ENCODE measurements around the gene PTCH1. TPM values are rescaled to one million over a fixed set of nuclear protein-coding genes. Genes with fewer than 3 reads are reported as not detected.

The PTCH1 gene
- total RNA-seq, 4 donors from 2014 or later = 4.2 to 6.9 (median 5.2) TPM

DNA sequence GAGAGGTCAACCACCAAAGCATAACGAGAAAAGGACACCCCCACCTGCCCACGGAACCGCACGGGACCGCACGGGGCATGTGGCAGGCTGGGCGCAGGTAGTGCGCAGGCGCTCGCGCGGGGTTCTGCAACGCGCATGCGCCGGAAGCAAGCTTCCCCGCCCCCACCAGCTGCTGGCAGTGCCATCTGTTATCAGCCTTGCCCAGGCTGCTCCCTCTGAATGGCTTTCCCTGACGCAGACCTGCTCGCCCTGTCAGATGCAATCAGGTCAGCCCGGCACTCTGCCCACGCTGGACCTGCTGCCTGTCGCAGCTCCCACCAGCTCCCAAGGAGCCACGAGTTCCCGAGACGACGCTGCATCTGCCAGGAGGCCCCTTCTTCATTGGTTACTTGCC, 22.8 kb downstream of the PTCH1 start:
- no peak for ATAC-seq
- DNase-seq = no peak
- in situ Hi-C loops (cut with MboI; ENCODE audit: low sequenced_read_pairs in 4 of 4) = no loop called here
- H3K9me3 ChIP-seq = no peaks in the 10 kb centered on the region
- intact Hi-C loops (cut with DNase I; ENCODE audit: low total_unique reads) = no loop called here
- TF ChIP-seq POLR2A (IDR thresholded peaks at IDR 0.05) = no peak
- TF ChIP-seq, protein P1, sequence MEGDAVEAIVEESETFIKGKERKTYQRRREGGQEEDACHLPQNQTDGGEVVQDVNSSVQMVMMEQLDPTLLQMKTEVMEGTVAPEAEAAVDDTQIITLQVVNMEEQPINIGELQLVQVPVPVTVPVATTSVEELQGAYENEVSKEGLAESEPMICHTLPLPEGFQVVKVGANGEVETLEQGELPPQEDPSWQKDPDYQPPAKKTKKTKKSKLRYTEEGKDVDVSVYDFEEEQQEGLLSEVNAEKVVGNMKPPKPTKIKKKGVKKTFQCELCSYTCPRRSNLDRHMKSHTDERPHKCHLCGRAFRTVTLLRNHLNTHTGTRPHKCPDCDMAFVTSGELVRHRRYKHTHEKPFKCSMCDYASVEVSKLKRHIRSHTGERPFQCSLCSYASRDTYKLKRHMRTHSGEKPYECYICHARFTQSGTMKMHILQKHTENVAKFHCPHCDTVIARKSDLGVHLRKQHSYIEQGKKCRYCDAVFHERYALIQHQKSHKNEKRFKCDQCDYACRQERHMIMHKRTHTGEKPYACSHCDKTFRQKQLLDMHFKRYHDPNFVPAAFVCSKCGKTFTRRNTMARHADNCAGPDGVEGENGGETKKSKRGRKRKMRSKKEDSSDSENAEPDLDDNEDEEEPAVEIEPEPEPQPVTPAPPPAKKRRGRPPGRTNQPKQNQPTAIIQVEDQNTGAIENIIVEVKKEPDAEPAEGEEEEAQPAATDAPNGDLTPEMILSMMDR (IDR thresholded peaks at IDR 0.05 in 4 of 5, conservative IDR thresholded peaks at IDR 0.05 in 1 of 5) = no peak
- no peaks in the 10 kb centered on the region for H3K4me1 ChIP-seq
- H3K36me3 ChIP-seq = no peaks in the 10 kb centered on the region
- no peak overlapping the region for H3K27ac ChIP-seq
- no peak overlapping the region for H3K4me3 ChIP-seq
- H3K27me3 ChIP-seq = no peaks in the 10 kb centered on the region

DNA sequence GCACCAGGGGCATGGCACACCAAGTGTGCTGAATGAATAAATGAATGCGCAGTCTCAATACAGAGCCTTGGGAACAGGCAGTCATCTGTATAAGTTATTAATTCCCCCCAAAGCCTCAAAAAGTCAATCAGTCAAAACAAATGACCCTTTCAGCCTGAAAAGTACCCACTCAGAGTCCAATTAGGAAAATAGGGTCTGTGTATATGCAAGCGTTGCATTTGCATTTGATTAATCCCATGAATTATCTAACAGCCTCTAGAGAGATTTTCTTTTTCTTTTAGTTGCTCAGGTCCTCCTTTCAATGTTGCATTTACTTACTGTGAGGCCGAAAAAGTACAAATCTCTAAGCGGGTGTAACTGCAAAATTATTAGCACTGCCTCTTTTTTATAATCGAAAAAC, 23.4 kb downstream of the PTCH1 start:
- in situ Hi-C loops (cut with MboI; ENCODE audit: low sequenced_read_pairs in 4 of 4) (no loop called here), intact Hi-C loops (cut with DNase I; ENCODE audit: low total_unique reads) (no loop called here)
- Histone ChIP-seq H3K27me3 (no peaks in the 10 kb centered on the region), H3K36me3 (no peaks in the 10 kb centered on the region), H3K4me3 (no peak overlapping the region), H3K4me1 (no peaks in the 10 kb centered on the region), H3K27ac (no peak overlapping the region), H3K9me3 (no peaks in the 10 kb centered on the region)
- TF ChIP-seq, protein P1 (IDR thresholded peaks at IDR 0.05 in 4 of 5, conservative IDR thresholded peaks at IDR 0.05 in 1 of 5) = no peak
- no peak for TF ChIP-seq POLR2A (IDR thresholded peaks at IDR 0.05)
- DNase-seq (no peak), ATAC-seq (no peak)

DNA sequence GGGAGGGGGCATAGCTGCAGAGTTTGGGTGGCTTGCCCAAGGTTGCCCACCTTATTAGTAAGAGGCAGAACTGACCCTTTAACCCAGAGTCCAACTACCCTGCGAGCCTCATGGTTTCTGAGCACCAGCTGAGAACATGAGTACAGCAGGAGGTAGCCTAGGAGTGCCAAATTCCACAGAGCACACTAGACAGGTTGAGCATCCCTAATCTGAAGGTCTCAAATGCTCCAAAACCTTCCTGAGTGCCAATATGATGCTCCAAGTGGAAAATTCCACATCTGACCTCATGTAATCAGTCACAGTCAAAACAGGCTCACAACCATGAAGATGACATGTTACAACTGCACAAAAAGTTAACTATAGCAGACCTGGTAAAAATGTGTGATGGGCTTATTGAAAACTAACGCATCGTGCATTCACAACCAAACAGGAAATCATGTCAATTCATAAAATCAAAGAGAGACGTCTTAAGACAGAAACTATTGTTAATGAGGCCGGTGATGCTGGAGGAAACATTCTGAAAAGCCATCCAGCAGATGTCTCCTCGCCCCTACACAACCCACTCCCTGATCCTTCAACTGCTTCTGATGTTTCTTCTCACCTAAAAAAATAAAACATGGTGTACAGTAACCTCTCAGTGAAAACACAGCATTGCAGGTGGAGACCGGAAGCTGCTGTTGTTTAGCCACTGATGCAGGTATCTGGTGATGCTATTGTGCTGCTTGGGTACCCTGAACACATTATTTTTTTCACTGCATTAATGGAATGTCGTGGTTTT, 25.0 kb downstream of the PTCH1 start:
- TF ChIP-seq, protein P1 (IDR thresholded peaks at IDR 0.05 in 4 of 5, conservative IDR thresholded peaks at IDR 0.05 in 1 of 5) = no peak
- no peak for TF ChIP-seq POLR2A (IDR thresholded peaks at IDR 0.05)
- DNase-seq = no peak
- H3K36me3 ChIP-seq = no peaks in the 10 kb centered on the region
- in situ Hi-C loops (cut with MboI; ENCODE audit: low sequenced_read_pairs in 4 of 4) (no loop called here), intact Hi-C loops (cut with DNase I; ENCODE audit: low total_unique reads) (no loop called here)
- H3K27ac ChIP-seq = no peak overlapping the region
- no peaks in the 10 kb centered on the region for H3K27me3 ChIP-seq
- H3K4me3 ChIP-seq = no peak overlapping the region
- no peaks in the 10 kb centered on the region for H3K9me3 ChIP-seq
- no peak for ATAC-seq
- H3K4me1 ChIP-seq = peaks cover 0 to 3% of the 10 kb centered on the region in 2 donors

DNA sequence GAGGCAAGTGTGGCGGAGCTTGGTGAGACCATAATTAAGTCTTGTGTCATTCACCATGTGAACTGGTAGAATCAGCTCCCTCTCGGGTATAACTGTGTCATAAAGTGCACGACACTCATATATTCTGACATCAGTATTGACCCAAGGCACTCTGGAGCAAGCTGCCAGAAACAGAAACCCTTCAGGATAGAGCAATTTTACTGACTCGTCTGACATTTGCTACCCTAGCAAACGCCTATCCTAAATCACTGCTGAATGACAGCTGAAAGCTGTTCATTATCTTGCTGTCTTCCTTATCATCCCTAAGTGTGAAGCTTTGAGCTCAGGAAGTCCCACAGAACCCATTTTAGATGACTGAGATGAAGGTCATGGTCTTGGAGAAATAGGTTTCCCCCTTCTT, 27.8 kb downstream of the PTCH1 start:
- in situ Hi-C loops (cut with MboI; ENCODE audit: low sequenced_read_pairs in 4 of 4) = no loop called here
- Histone ChIP-seq H3K9me3 (no peaks in the 10 kb centered on the region), H3K4me3 (no peak overlapping the region), H3K4me1 (peaks cover 14 to 22% of the 10 kb centered on the region in 2 donors), H3K27ac (no peak overlapping the region), H3K36me3 (no peaks in the 10 kb centered on the region), H3K27me3 (no peaks in the 10 kb centered on the region)
- intact Hi-C loops (cut with DNase I; ENCODE audit: low total_unique reads) = no loop called here
- TF ChIP-seq POLR2A (IDR thresholded peaks at IDR 0.05) = no peak
- TF ChIP-seq, protein P1 (IDR thresholded peaks at IDR 0.05 in 4 of 5, conservative IDR thresholded peaks at IDR 0.05 in 1 of 5) = no peak
- ATAC-seq (no peak), DNase-seq (no peak)
